Erythroblast (primary cell): Measurements from ENCODE around the gene AMMECR1.

Experiments
- DNase-seq, 2 experiments: peaks; one replicate each; lab custom pipeline; 2025; lab: John Stamatoyannopoulos, UW
- GATA1 ChIP-seq: IDR thresholded peaks from 2 replicates; pipeline ENCODE4 v1.6.1; 2011; ENCODE audit warnings: low read depth, mild to moderate bottlenecking, control low read depth, low read length, moderate library complexity
- POLR2A ChIP-seq: IDR thresholded peaks from 2 replicates; pipeline ENCODE4 v1.6.1; 2011; ENCODE audit warnings: mild to moderate bottlenecking, low read length

The AMMECR1 gene

GRCh38 chrX:110222497-110223257 lies 95.2 kb downstream of the AMMECR1 start:
- DNase-seq = no peak
- no peak for TF ChIP-seq POLR2A
- no peak for TF ChIP-seq GATA1

- TF ChIP-seq POLR2A = no peak
- no peak for TF ChIP-seq GATA1
- DNase-seq = peak; percentile 24 to 49
Measured at GRCh38 chrX:110219920-110220319, 98.0 kb downstream of the AMMECR1 start.

DNA sequence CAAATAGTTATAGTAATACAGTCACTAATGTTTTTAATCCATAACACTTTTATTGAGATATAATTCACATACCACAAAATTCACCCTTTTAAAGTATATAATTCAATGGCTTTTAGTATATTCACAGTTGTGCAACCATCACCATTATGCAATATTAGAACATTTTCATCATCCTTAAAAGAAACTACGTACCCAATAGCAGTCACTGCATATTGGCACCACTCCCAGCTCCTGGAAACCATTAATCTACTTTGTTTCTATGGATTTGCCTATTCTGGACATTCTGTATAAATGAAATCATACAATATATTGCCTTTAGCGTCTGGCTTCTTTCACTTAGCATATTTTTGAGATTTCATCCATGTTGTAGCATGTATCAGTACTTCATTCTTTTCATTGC lies 99.3 kb downstream of the AMMECR1 start:
- peak in 1 of 2 experiments; percentile 12 for DNase-seq
- TF ChIP-seq POLR2A (no peak), GATA1 (no peak)

DNA sequence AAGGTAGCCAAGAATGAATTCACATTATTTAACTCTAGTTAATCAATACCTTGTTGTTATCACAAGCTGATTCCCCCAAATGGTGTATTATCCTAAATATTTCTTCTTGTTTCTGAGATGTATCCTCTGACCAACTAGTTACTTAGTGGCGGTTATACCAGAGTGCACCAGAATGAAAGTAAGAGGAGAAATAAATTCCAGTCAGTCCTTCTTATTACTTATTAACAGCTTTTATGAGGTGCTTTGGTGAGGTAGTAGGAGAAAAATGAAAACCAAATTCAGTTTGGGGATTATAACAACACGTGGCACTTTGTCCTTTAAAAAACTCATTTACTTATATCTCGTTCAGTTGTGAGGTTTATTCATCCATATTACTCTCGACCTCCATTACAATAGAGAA lies 101.9 kb downstream of the AMMECR1 start:
- DNase-seq = no peak
- TF ChIP-seq POLR2A (no peak), GATA1 (no peak)

DNA sequence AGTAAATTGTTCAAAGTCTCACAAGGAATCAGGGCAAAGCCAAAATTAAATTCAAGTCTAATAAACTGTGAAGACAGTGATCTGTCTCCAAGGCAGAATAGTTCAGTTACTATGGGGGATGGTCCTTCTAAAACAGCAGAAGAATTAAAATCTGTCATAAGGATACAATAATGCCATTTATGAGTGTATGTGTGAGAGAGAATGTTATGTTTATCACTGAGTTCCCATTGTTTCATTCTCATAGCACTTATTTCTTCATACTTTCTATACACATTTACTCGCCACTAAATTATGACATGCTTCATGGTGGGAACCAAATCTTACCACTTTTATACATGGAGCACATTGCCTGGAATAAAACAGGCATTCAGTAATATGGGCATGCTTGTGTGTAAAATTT lies 102.5 kb downstream of the AMMECR1 start:
- no peak for TF ChIP-seq POLR2A
- no peak for DNase-seq

DNA sequence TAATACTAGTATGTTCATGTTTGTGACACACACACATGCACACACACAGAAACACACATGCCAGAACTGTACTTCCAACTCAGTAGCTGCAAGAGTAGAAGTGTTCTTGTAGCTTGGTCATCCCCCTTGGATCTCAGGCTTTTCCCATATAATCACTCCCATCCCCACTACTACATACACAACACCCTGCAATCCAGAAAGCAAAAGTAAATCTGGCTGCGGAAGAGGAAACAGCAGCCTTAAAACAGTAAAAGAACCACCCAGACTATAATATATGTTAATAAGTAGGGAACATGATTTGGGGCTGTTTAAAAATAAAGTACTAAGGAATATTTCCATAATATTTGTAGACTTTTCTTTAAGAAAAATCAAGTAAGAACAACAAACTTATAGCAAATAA lies 103.2 kb downstream of the AMMECR1 start:
- TF ChIP-seq POLR2A = no peak
- TF ChIP-seq GATA1 = no peak
- no peak for DNase-seq

- no peak for DNase-seq
- TF ChIP-seq GATA1 (no peak), POLR2A (no peak)
Measured at GRCh38 chrX:110213183-110213582, 104.7 kb downstream of the AMMECR1 start.

GRCh38 chrX:110212299-110212698 lies 105.6 kb downstream of the AMMECR1 start:
- no peak for DNase-seq
- TF ChIP-seq GATA1 (no peak), POLR2A (no peak)

DNA sequence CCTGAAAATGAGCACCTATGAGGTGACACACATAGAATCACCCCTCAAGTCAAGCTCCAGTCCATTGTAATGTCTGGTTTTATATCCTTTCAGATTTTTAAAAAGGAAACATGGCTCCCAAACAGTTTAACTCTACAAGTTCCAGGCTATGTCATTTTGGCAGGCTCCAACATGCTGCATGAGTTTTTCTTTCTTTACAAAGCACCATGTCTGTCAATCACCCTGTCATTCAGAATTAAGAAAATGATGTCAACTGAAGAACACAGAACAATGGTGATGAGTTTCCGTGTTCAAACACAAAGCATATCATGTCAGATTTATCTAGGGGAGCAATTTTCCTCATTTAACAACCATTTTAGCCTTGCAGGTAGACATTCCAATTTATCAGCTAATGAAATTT lies 106.5 kb downstream of the AMMECR1 start:
- DNase-seq = no peak
- TF ChIP-seq POLR2A = no peak
- no peak for TF ChIP-seq GATA1

DNA sequence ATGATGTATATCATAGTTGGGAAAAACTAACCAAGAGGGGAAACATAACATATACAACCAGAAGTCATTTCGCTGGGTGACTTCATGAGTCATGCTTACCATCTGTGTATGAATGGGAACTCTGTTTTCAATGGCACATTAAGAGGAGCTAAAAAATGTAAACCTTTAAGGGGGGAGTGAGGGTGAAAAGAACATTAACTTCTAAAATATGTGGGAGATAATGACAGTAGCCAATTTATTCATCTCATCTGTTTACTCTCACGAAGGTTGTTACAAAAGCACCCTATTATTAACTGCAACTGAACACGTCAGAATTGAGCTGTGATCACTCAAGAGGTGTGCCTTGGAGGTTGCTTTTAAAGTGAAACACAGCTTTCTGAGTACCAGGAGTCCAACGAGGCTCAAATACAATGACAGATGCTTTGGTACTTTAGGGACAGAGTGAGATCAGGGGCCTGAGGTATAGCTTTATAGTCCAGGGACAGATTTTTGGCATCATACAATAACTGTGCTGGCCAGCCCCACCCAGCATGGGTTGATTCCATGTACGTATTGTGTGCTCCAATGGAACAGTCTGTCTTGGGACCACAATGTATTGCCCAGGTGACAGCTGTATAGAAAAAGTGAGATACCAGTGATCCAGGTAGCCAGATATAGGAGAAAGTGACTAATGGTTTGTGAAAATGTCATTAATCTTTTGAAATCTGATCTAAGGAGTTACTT lies 107.3 kb downstream of the AMMECR1 start:
- TF ChIP-seq GATA1 (no peak), POLR2A (no peak)
- peak in 1 of 2 experiments; percentile 5 for DNase-seq

GRCh38 chrX:110208092-110208491 lies 109.8 kb downstream of the AMMECR1 start:
- TF ChIP-seq GATA1 (no peak), POLR2A (no peak)
- no peak for DNase-seq

DNA sequence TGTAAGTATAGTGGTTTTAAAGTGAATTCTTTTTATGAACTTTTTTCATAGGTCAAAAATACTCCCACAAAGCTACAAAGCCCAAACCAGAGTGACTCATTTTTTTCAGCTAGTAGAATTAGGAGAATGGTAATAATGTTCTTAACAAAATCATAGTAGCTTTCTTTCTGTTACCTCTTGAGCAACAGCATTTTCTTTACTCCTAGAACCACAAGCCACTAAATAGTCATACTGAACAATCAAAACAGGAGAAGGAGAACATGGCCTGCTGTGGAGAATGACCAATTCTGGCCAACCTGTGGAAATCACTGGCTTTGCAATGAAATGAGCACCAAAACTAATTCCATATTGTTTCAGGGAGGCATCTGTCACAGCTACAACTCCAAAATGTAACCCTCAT lies 112.9 kb downstream of the AMMECR1 start:
- no peak for TF ChIP-seq GATA1
- no peak for TF ChIP-seq POLR2A
- no peak for DNase-seq

DNA sequence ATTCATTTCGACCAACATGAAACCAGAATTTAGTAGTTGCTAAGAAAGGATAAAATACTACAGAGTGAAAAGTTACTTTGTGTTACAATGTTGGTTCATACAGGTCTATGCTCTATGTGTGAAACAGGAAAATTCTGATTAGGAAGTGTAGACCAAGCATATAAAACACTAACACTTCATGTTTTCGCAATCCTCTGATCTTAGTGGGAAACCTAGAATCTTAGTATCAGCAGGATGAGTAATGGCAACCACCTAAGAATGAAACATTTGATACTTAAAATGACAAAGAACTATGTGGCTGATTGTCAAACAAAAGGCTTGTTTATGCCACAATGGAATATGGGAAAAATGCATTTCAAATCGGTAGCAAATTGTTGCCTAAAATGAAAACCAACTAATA lies 116.1 kb downstream of the AMMECR1 start:
- DNase-seq = no peak
- TF ChIP-seq GATA1 (no peak), POLR2A (no peak)

GRCh38 chrX:110194977-110195376 lies 122.9 kb downstream of the AMMECR1 start:
- no peak for DNase-seq
- TF ChIP-seq GATA1 (no peak), POLR2A (no peak)
